Loucy (cell line): Measurements from ENCODE around the gene TTC13.

Experiments used
- H2AFZ ChIP-seq: fragments of 200-600 bp; sonication (generic); 2 replicates; pipeline ENCODE4 v1.6.0; 2016; ENCODE audit warnings: antibody characterized with exemption, mild to moderate bottlenecking, low read length, moderate library complexity
- H3F3A ChIP-seq: fragments of 200-600 bp; 2 replicates; pipeline ENCODE4 v1.6.0; 2016; ENCODE audit warnings: antibody characterized with exemption, low read depth, mild to moderate bottlenecking
- H3K27me3 ChIP-seq: fragments of 200-600 bp; sonication (generic); 2 replicates; pipeline ENCODE4 v1.6.1; 2014; ENCODE audit warnings: low read length, mild to moderate bottlenecking; ENCODE audit not compliant: insufficient read depth, poor library complexity, severe bottlenecking
- H3K36me3 ChIP-seq: fragments of 200-600 bp; sonication (generic); 2 replicates; pipeline ENCODE4 v1.6.1; 2016; ENCODE audit warnings: low read length; ENCODE audit not compliant: insufficient read depth
- H3K4me1 ChIP-seq: fragments of 200-600 bp; sonication (generic); 2 replicates; pipeline ENCODE4 v1.5.1; 2014; ENCODE audit warnings: low read length, mild to moderate bottlenecking; ENCODE audit not compliant: insufficient read depth, poor library complexity, severe bottlenecking
- H3K4me2 ChIP-seq: fragments of 200-600 bp; sonication (generic); 2 replicates; pipeline ENCODE4 v1.6.0; 2014; ENCODE audit warnings: antibody characterized with exemption, low read length, low read depth, mild to moderate bottlenecking; ENCODE audit not compliant: poor library complexity, severe bottlenecking
- H3K4me3 ChIP-seq: fragments of 200-600 bp; sonication (generic); 2 replicates; pipeline ENCODE4 v1.5.1; 2014; ENCODE audit warnings: low read length, mild to moderate bottlenecking, mixed read lengths; ENCODE audit not compliant: poor library complexity, severe bottlenecking
- H3K79me2 ChIP-seq: fragments of 200-600 bp; sonication (generic); 2 replicates; pipeline ENCODE4 v1.6.1; 2014; ENCODE audit warnings: low read length; ENCODE audit not compliant: insufficient read depth
- H3K9ac ChIP-seq: fragments of 200-600 bp; sonication (generic); 2 replicates; pipeline ENCODE4 v1.6.0; 2014; ENCODE audit warnings: mild to moderate bottlenecking, low read depth, low read length, moderate library complexity; ENCODE audit not compliant: poor library complexity, severe bottlenecking
- H3K9me2 ChIP-seq: fragments of 200-600 bp; sonication (generic); replicated peaks from 2 replicates; pipeline ENCODE4 v1.6.1; 2016; ENCODE audit warnings: low read depth, low read length, mixed read lengths
- H3K9me3 ChIP-seq: fragments of 200-600 bp; sonication (generic); 2 replicates; pipeline ENCODE4 v1.6.1; 2014; ENCODE audit warnings: mild to moderate bottlenecking, antibody characterized with exemption, low read length, low read depth; ENCODE audit not compliant: insufficient read depth
- H4K20me1 ChIP-seq: fragments of 200-600 bp; sonication (generic); 2 replicates; pipeline ENCODE4 v1.6.0; 2014; ENCODE audit warnings: antibody characterized with exemption, low read length, mild to moderate bottlenecking; ENCODE audit not compliant: insufficient read depth, poor library complexity, severe bottlenecking
- EZH2phosphoT487 ChIP-seq: fragments of 200-600 bp; IDR thresholded peaks from 2 replicates; pipeline ENCODE4 v1.6.1; 2018; ENCODE audit warnings: antibody characterized with exemption, mild to moderate bottlenecking, moderate library complexity, borderline replicate concordance
- TF ChIP-seq, protein P1 (sequence below): fragments of 200-600 bp; sonication (generic); conservative IDR thresholded peaks from 2 replicates; pipeline ENCODE4 v1.5.1; 2014; ENCODE audit warnings: mild to moderate bottlenecking, antibody characterized with exemption, low read length

The TTC13 gene

DNA sequence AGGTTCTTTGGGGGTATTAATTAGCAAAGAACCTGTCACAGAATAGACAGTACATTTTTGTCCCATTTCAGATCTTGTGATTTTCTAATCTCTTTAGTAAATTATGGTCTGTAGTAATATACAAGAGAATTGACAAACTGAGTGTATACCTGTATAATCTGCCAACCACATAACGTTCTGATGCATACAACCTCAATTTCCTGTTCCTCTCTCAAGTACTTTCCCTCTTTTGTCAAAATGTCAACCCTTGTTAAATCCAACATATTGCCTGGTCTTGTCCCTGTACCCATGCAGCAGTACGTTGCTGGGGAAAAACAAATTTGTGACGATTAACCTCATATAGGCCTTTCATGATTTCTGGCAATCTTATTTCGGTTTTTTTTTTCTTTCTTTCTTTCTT is 1.3 kb upstream of the TTC13 start:
- TF ChIP-seq, protein P1, sequence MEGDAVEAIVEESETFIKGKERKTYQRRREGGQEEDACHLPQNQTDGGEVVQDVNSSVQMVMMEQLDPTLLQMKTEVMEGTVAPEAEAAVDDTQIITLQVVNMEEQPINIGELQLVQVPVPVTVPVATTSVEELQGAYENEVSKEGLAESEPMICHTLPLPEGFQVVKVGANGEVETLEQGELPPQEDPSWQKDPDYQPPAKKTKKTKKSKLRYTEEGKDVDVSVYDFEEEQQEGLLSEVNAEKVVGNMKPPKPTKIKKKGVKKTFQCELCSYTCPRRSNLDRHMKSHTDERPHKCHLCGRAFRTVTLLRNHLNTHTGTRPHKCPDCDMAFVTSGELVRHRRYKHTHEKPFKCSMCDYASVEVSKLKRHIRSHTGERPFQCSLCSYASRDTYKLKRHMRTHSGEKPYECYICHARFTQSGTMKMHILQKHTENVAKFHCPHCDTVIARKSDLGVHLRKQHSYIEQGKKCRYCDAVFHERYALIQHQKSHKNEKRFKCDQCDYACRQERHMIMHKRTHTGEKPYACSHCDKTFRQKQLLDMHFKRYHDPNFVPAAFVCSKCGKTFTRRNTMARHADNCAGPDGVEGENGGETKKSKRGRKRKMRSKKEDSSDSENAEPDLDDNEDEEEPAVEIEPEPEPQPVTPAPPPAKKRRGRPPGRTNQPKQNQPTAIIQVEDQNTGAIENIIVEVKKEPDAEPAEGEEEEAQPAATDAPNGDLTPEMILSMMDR, result no peak
- no peak for TF ChIP-seq EZH2phosphoT487
- H3K4me1 ChIP-seq, result peaks cover 32% of the 10 kb centered on the region
- peak overlapping the region; percentile 96 for H3K4me3 ChIP-seq
- H3K9me2 ChIP-seq, result no peaks in the 10 kb centered on the region
- H3K79me2 ChIP-seq, result peaks cover 16% of the 10 kb centered on the region
- no peaks in the 10 kb centered on the region for H3K27me3 ChIP-seq
- peaks cover 14% of the 10 kb centered on the region for H4K20me1 ChIP-seq
- no peak overlapping the region for H2AFZ ChIP-seq
- peak overlapping the region; percentile 86 for H3K9ac ChIP-seq
- peak overlapping the region; percentile 93 for H3K4me2 ChIP-seq
- no peaks in the 10 kb centered on the region for H3F3A ChIP-seq
- H3K36me3 ChIP-seq, result no peaks in the 10 kb centered on the region
- no peaks in the 10 kb centered on the region for H3K9me3 ChIP-seq

DNA sequence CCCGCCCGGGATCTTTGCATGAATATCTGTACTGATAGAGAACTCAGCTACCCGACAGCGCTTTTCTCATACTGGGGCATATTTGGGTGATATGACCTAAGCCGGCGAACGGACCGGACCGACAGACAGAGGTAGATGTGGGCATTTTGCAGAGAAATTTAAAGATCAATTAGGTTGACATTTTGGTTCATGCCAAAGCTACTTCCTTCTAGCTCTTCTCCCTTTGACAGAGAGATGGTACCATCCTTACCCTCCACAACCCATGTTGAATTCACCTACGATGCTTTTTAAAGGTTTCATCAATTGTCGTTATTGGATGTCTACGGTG is 692 bp upstream of the TTC13 start:
- Histone ChIP-seq H3K79me2 (peaks cover 16% of the 10 kb centered on the region), H3K9me2 (no peaks in the 10 kb centered on the region), H2AFZ (peak overlapping the region; percentile 95), H4K20me1 (peaks cover 17% of the 10 kb centered on the region), H3K9me3 (no peaks in the 10 kb centered on the region), H3K4me3 (peak overlapping the region; percentile 96), H3K36me3 (no peaks in the 10 kb centered on the region), H3K4me2 (peak overlapping the region; percentile 93), H3F3A (no peaks in the 10 kb centered on the region), H3K9ac (peak overlapping the region; percentile 86), H3K4me1 (peaks cover 32% of the 10 kb centered on the region), H3K27me3 (no peaks in the 10 kb centered on the region)
- TF ChIP-seq, protein P1, result no peak
- no peak for TF ChIP-seq EZH2phosphoT487

DNA sequence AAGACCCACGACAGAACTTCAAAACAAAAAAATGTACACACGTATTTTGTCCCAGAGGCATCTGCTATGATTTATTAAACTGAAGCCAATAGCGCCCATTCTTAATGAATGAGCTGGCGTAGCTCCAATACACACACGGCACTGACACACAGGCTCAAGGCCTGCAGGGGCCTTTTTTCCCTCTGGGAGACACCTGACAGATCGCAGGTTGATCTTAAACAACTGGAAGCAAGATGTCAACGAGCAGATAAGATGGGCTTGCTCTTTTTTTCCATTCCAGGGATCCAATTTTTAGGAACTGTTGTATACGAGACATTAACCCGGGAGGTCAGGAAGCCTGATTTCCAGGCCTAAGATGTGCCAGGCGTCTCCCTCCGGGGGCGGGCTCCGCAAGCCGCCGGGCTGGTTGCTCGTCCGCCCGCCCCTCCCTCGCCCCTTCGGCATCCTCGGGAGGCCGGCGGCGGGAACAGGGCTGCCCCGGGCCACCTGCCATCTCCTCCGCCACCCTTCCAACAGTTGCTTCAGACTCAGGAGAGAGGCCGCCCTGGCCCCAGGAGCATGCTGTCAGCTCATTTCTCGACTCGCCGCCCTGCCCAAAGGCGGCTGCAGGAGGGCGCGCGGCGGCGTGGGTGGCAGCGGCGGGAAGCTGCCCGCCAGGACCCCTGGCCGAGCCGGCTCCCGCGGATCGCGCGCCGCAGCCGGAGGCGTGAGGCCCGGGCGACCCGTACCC is 735 bp downstream of the TTC13 start:
- peaks cover 6% of the 10 kb centered on the region for H3F3A ChIP-seq
- H3K27me3 ChIP-seq, result no peaks in the 10 kb centered on the region
- H3K9me3 ChIP-seq, result no peaks in the 10 kb centered on the region
- H3K9ac ChIP-seq, result peak overlapping the region; percentile 61
- H3K4me1 ChIP-seq, result peaks cover 39% of the 10 kb centered on the region
- TF ChIP-seq EZH2phosphoT487, result no peak
- TF ChIP-seq, protein P1, result no peak
- peak overlapping the region; percentile 96 for H3K4me3 ChIP-seq
- H2AFZ ChIP-seq, result peak overlapping the region; percentile 45; the same call in 1 of the 2 replicates
- peaks cover 20% of the 10 kb centered on the region for H4K20me1 ChIP-seq
- H3K9me2 ChIP-seq, result no peaks in the 10 kb centered on the region
- peak overlapping the region; percentile 87 for H3K4me2 ChIP-seq
- no peaks in the 10 kb centered on the region for H3K36me3 ChIP-seq
- H3K79me2 ChIP-seq, result peaks cover 16% of the 10 kb centered on the region
